SKM-1 (cell line): ENCODE measurements around the gene MEIS3.
"Not testable (repeated sequence)": the region's sequence is repeated elsewhere in the genome, so short reads cannot be mapped to it uniquely, and the experiment has no call there.

Experiments
- DNase-seq: peaks from one replicate; lab custom pipeline; 2025; ENCODE audit not compliant: unreplicated experiment; lab: John Stamatoyannopoulos, UW

The MEIS3 gene

DNA sequence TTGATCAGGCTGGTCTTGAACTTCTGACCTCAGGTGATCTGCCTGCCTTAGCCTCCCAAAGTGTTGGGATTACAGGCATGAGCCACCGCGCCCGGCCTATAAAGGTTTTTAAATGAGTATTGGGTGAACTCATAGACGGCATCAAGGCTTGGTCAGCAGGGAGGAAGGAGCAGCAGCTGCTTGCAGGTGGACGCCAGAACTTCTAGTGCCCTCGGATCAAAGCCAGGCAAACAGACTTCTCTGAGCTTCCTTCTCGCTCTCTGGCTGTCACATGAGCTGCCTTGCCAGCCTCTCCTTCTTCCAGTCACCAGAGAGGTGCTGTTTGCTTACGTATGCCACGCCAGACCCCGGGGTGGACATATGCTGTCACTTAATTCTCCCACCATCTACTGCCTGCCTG is 53.9 kb downstream of the MEIS3 start:
- DNase-seq, result not testable (repeated sequence)

DNA sequence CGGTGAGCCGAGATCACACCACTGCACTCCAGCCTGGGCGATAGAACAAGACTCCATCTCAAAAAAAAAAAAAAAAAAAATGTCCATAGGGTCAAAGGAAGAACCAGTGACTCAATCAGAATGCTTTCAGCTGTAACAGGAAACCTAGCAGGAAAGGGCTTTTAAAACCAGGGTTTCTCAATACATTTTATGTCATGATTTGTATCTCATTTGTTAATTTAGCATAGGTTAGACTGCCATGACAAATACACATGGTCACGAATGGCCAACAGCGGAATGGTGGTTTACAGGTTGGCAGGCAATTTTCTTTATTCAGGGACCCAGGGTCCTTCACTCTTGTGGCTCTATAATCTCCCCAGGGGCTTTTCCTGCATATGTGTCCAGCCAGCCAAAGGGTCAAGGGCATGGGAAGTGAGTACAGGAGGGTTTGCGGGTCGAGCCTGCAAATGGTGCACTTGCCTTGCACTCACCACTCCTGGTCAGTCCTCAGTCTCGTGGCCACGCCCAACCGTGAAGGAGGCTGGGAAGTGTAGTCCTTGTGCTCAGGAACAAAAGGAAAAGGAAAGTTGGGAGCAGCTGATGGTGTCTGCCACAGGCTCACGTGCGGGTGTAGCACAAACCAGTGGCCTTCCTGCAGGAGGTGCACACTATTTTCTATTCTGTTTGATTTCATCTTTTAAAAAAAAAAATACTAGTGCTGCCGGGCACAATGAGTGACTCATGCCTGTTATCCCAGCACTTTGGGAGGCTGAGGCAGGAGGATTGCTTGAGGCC is 55.4 kb downstream of the MEIS3 start:
- DNase-seq, result no peak

DNA sequence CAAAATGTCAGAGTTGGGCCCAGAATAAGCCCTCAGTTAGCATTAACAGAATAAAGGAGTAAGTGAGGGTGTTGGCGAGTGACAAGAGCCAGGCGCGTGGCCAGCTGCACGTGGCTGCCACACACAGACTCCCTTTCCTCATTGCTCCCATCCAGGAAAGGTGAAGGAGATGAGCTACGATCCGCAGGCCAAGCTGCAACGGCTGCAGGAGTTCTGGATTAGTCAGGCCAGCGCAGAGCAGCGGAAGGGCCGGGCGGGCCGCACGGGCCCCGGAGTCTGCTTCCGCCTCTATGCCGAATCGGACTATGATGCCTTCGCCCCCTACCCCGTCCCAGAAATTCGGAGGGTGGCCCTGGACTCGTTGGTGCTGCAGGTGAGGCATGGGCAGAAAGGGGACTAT is 57.0 kb downstream of the MEIS3 start:
- DNase-seq, result no peak

DNA sequence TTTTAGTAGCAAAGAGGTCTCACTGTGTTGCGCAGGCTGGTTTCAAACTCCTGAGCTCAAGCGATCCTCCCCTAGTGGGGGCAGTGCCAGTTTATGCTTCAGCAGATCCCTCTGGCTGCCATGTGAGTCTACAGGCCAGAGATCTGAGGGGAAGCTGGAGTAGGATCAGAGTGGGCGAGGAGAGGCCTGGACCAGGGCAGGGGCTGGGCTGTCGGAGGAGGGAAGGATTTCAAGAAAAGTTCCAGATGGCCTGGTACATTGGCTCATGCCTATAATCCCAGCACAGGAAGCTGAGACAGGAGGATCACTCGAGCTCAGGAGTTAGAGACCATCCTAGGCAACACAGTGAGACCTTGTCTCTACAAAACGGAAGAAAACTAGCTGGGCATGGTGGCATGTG is 60.4 kb downstream of the MEIS3 start:
- DNase-seq, result no peak

DNA sequence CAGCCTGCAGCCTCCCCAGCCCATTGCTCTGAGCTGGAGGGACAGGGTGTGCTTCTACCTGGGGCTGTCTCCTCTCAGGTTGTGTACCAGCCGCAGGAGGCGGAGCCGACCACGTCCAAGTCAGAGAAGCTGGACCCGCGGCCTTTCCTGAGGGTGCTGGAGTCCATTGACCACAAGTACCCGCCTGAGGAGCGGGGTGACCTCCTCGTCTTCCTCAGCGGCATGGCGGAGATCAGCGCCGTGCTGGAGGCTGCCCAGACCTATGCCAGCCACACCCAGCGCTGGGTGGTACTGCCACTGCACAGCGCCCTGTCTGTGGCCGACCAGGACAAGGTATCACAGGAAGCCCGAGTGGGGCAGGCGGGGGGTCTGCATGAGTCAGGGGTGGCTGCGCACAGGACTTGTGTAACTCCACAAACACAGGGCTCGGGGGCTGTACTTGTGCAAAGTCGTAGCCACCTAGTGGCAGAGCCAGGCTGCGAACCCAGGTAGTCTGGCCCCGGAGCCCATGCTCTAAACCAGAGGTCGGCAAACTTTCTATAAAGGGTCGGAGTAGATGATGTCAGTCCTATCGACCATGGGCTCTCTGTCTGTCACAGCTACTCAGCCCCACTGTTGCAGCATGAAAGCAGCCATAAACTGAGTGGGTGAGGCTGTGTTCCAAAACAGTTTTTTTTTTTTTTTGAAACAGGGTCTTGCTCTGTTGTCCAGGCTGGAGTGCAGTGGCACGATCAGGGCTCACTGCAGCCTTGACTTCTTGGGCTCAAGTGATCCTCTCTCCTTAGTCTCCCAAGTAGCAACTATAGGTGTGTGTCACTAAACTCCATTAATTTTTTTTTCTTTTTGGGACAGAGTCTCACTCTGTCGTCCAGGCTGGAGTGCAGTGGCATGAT is 61.3 kb downstream of the MEIS3 start:
- DNase-seq, result no peak

DNA sequence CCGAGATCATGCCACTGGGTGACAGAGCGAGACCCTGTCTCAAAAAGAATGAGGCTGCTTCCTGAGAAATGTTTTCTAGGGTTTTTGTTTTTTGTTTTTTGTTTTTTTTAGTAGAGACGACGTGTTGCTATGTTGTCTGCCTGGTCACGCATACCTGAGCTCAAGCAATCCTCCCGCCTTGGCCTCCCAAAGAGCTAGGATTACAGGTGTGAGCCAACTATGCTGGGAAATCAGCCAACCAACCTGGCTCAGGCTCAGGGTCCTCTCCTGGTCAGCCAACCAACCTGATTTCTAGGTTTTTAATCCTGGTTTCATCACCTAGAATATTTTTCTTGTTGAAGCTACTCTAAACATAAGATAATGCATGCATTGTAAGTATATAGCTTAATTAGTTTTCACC is 62.4 kb downstream of the MEIS3 start:
- no peak for DNase-seq

DNA sequence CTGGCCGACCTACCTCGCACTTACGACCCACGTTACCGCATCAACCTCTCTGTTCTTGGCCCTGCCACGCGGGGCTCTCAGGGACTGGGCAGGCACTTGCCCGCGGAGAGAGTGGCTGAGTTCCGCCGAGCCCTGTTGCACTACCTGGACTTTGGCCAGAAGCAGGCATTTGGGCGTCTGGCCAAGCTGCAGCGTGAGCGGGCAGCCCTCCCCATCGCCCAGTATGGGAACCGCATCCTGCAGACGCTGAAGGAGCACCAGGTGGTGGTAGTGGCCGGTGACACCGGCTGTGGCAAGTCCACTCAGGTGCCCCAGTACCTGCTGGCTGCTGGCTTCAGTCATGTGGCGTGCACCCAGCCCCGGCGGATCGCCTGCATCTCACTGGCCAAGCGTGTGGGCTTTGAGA is 66.0 kb downstream of the MEIS3 start:
- no peak for DNase-seq
